ENCODE measurements around the gene PTPRS.

DNA sequence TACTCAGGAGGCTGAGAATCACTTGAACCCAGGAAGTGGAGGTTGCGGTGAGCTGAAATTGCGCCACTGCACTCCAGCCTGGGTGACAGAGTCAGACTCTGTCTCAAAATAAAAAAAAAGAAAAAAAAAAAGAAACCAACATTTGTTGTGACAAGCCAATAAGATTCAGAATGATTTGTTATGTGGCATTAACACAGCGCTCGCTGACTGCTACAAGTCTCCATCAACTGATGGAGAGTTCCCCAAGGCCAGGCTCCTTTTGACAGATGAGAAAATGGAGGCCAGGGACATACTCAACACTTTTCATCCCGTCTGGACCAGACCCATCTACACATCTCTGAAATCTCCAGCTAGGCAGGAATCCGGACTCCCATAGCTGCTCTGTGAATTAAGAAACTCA lies 48.7 kb upstream of the PTPRS start:
- no peak for TF ChIP-seq SP1 (CRISPR knock-in tag; IDR thresholded peaks at IDR 0.05)
- TF ChIP-seq SNRNP70 (optimal IDR thresholded peaks at IDR 0.05; ENCODE audit: low read depth, low read length) = no peak
- TF ChIP-seq MECOM (CRISPR knock-in tag; IDR thresholded peaks at IDR 0.05) = no peak
- no peak for TF ChIP-seq ELF1 (tag; IDR thresholded peaks at IDR 0.05)
- TF ChIP-seq MEIS2 (IDR thresholded peaks at IDR 0.05; ENCODE audit: partially characterized antibody) = no peak
- TF ChIP-seq U2AF2 (optimal IDR thresholded peaks at IDR 0.05; ENCODE audit: low read depth, low read length) = no peak
- TF ChIP-seq SREBF2 (CRISPR knock-in tag; IDR thresholded peaks at IDR 0.05) = no peak

All from K562 (cell line).